ENCODE results near the gene MYO3B. TPM values are rescaled to one million over a fixed set of nuclear protein-coding genes. Genes with fewer than 3 reads are reported as not detected.

The MYO3B gene
- total RNA-seq, 1 donor from 2014 or later: 13.7 TPM

GRCh38 chr2:170369894-170370293, 191.9 kb downstream of the MYO3B start:
- Mint-ChIP-seq H3K27me3 (ENCODE audit: low read depth) (no peaks in the 10 kb centered on the region), H3K4me1 (ENCODE audit: low read depth) (peaks cover 86% of the 10 kb centered on the region), H3K36me3 (ENCODE audit: low read depth) (peaks cover 5% of the 10 kb centered on the region), H3K27ac (peak overlapping the region; percentile 86), H3K4me3 (ENCODE audit: low read depth) (peak overlapping the region; percentile 71), H3K9me3 (no peaks in the 10 kb centered on the region)
- no peak for DNase-seq (ENCODE audit: low spot score)
- intact Hi-C loops (cut with micrococcal nuclease): loop anchor here (1.0 to 10.0 kb wide), 4 partner anchors 8 to 1875 kb away; partner anchors contain the start of gene GORASP2

DNA sequence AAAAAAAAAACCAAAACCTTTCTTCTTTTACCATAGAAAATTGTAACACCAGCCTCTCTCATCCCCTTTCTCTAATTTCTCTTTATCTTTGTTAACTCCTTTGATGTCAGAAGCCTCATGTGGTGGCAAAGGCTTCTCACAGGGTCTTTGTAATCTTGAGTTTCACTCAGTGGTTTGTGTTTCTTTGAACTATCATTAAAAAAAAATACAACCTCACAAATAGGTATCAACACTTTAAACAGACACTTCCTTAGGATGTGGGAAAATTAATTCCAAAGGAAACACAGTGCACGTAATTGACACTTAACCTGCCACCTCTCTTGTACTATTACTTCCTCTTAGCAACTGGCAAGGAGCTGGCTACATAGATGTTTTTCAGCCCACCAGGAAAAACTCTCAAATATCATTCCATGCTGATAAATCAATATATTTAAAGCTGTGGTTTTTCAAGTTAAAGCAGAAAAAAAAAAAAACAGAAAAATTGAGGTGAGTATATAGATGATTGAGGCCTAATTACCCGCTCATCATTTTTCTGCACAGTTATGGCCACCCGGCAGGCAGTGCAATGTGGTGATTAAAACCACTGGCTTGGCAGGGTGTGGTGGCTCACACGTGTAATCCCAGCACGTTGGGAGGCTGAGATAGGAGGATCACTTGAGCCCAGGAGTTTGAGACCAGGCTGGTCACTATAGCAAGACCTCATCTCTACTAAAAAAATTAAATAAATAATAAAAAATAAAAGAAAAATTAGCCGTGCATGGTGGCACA, 193.5 kb downstream of the MYO3B start:
- DNase-seq (ENCODE audit: low spot score): no peak
- Mint-ChIP-seq H3K4me3 (ENCODE audit: low read depth) (peak overlapping the region; percentile 71), H3K4me1 (ENCODE audit: low read depth) (peaks cover 83% of the 10 kb centered on the region), H3K27me3 (ENCODE audit: low read depth) (no peaks in the 10 kb centered on the region), H3K27ac (peak overlapping the region; percentile 86), H3K36me3 (ENCODE audit: low read depth) (peaks cover 5% of the 10 kb centered on the region), H3K9me3 (no peaks in the 10 kb centered on the region)
- intact Hi-C loops (cut with micrococcal nuclease): no loop called here

DNA sequence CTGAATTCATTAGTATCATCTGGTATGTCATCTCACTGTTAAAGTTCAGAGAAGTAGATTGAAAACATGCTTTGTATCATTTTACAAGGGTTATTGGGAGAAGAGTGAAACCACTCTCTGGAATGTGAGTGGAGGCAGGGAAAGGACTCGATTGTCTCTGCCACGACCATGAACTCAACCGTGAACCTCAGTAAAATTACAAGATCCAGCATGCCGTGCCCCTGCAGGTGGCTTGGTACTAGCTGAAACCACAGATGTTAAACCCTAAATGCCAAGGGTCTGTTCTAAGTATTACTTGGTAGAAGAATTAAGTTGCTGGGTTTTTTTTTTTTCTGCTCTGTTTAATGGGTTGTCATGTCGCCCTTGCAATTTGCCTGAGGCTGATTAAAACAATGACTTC, 197.2 kb downstream of the MYO3B start:
- intact Hi-C loops (cut with micrococcal nuclease): no loop called here
- Mint-ChIP-seq H3K4me3 (ENCODE audit: low read depth) (no peak overlapping the region), H3K9me3 (no peaks in the 10 kb centered on the region), H3K27ac (peak overlapping the region; percentile 43), H3K4me1 (ENCODE audit: low read depth) (peaks cover 61% of the 10 kb centered on the region), H3K27me3 (ENCODE audit: low read depth) (no peaks in the 10 kb centered on the region), H3K36me3 (ENCODE audit: low read depth) (peaks cover 5% of the 10 kb centered on the region)
- no peak for DNase-seq (ENCODE audit: low spot score)

GRCh38 chr2:170377500-170378207, 199.7 kb downstream of the MYO3B start:
- no peaks in the 10 kb centered on the region for H3K9me3 Mint-ChIP-seq

GRCh38 chr2:170380267-170380666, 202.3 kb downstream of the MYO3B start:
- peaks cover 5% of the 10 kb centered on the region for H3K36me3 Mint-ChIP-seq (ENCODE audit: low read depth)
- DNase-seq (ENCODE audit: low spot score): no peak
- H3K27ac Mint-ChIP-seq: no peak overlapping the region
- no peaks in the 10 kb centered on the region for H3K9me3 Mint-ChIP-seq
- no peak overlapping the region for H3K4me3 Mint-ChIP-seq (ENCODE audit: low read depth)
- H3K4me1 Mint-ChIP-seq (ENCODE audit: low read depth): peaks cover 19% of the 10 kb centered on the region
- intact Hi-C loops (cut with micrococcal nuclease): no loop called here
- H3K27me3 Mint-ChIP-seq (ENCODE audit: low read depth): no peaks in the 10 kb centered on the region

More at GRCh38 chr2:170377500-170378207, 199.7 kb downstream of the MYO3B start:
- no peak for DNase-seq (ENCODE audit: low spot score)
- H3K4me1 Mint-ChIP-seq (ENCODE audit: low read depth): peaks cover 41% of the 10 kb centered on the region
- H3K27ac Mint-ChIP-seq: no peak overlapping the region
- intact Hi-C loops (cut with micrococcal nuclease): no loop called here
- no peak overlapping the region for H3K4me3 Mint-ChIP-seq (ENCODE audit: low read depth)
- no peaks in the 10 kb centered on the region for H3K27me3 Mint-ChIP-seq (ENCODE audit: low read depth)
- no peaks in the 10 kb centered on the region for H3K36me3 Mint-ChIP-seq (ENCODE audit: low read depth)

- Mint-ChIP-seq H3K27me3 (ENCODE audit: low read depth) (no peaks in the 10 kb centered on the region), H3K36me3 (ENCODE audit: low read depth) (peaks cover 9% of the 10 kb centered on the region), H3K4me1 (ENCODE audit: low read depth) (peaks cover 10% of the 10 kb centered on the region), H3K27ac (no peak overlapping the region), H3K4me3 (ENCODE audit: low read depth) (no peak overlapping the region), H3K9me3 (no peaks in the 10 kb centered on the region)
- no peak for DNase-seq (ENCODE audit: low spot score)
- intact Hi-C loops (cut with micrococcal nuclease): no loop called here
Measured at GRCh38 chr2:170381678-170382077, 203.7 kb downstream of the MYO3B start.

DNA sequence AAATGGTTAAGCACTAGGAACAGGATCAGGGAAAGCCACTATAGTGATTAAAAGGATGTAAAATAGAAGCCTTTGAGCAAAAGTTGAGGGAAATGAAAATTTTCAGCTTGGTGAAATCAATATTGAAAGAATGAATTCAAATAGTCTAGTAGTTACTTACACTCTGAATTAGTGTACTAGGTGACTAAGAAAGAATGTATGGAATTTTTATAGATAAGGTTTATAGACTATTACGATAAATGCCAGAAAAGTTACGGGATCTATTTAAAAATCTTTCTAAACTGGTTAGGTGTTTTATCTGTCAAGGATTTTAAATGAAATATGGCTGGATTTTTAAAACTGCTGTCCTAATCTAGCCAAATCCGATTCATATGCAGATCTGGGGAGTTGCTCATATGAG, 208.6 kb downstream of the MYO3B start:
- Mint-ChIP-seq H3K4me3 (ENCODE audit: low read depth) (no peak overlapping the region), H3K36me3 (ENCODE audit: low read depth) (peaks cover 15% of the 10 kb centered on the region), H3K9me3 (no peaks in the 10 kb centered on the region), H3K4me1 (ENCODE audit: low read depth) (peaks cover 10% of the 10 kb centered on the region), H3K27ac (no peak overlapping the region), H3K27me3 (ENCODE audit: low read depth) (no peaks in the 10 kb centered on the region)
- DNase-seq (ENCODE audit: low spot score): no peak
- intact Hi-C loops (cut with micrococcal nuclease): no loop called here

GRCh38 chr2:170391018-170391417, 213.1 kb downstream of the MYO3B start:
- Mint-ChIP-seq H3K27ac (no peak overlapping the region), H3K27me3 (ENCODE audit: low read depth) (peaks cover 6% of the 10 kb centered on the region), H3K4me3 (ENCODE audit: low read depth) (no peak overlapping the region), H3K36me3 (ENCODE audit: low read depth) (peaks cover 10% of the 10 kb centered on the region), H3K4me1 (ENCODE audit: low read depth) (peaks cover 14% of the 10 kb centered on the region), H3K9me3 (no peaks in the 10 kb centered on the region)
- intact Hi-C loops (cut with micrococcal nuclease): loop anchor here (10.0 kb wide), 1 partner anchor 156 kb away; no protein-coding TSS in a partner anchor
- DNase-seq (ENCODE audit: low spot score): no peak

- peaks cover 6% of the 10 kb centered on the region for H3K36me3 Mint-ChIP-seq (ENCODE audit: low read depth)
- H3K4me1 Mint-ChIP-seq (ENCODE audit: low read depth): peaks cover 18% of the 10 kb centered on the region
- H3K27me3 Mint-ChIP-seq (ENCODE audit: low read depth): peaks cover 6% of the 10 kb centered on the region
- no peak overlapping the region for H3K27ac Mint-ChIP-seq
- intact Hi-C loops (cut with micrococcal nuclease): loop anchor here (10.0 kb wide), 1 partner anchor 157 kb away; no protein-coding TSS in a partner anchor
- H3K9me3 Mint-ChIP-seq: no peaks in the 10 kb centered on the region
- no peak overlapping the region for H3K4me3 Mint-ChIP-seq (ENCODE audit: low read depth)
- DNase-seq (ENCODE audit: low spot score): no peak
Measured at GRCh38 chr2:170391697-170392096, 213.8 kb downstream of the MYO3B start.

DNA sequence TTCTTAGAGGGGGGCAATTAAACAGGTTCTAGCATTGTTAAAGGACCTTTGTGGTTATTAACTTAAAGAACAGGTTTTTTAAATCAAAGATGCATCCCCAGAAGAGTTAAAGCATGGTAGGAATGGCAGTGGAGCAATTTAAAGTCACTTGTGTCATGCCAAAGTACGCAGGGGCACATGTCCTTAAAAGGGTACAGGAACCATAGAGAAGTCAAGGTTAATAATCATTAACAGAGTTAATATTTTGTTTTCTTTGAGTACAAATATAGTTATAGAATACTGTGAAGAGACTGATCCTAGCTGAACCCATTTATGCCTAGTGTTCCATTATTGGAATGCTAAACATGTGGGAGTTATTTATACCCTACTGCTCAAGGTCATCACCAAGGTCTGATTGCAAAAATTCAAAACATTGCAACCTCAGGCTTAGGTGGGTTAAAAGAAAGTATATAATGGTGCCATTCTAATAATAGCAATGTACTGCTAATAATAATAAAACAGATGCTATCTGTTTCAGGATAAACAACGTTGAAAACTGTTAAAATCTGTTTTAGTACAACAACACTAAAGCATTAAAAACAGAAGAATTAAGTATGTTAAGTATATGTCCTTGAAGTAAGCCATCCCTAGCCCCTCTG, 216.0 kb downstream of the MYO3B start:
- no peak overlapping the region for H3K4me3 Mint-ChIP-seq (ENCODE audit: low read depth)
- peaks cover 3% of the 10 kb centered on the region for H3K36me3 Mint-ChIP-seq (ENCODE audit: low read depth)
- H3K27me3 Mint-ChIP-seq (ENCODE audit: low read depth): peaks cover 6% of the 10 kb centered on the region
- intact Hi-C loops (cut with micrococcal nuclease): loop anchor here (10.0 kb wide), 1 partner anchor 159 kb away; no protein-coding TSS in a partner anchor
- no peaks in the 10 kb centered on the region for H3K9me3 Mint-ChIP-seq
- H3K4me1 Mint-ChIP-seq (ENCODE audit: low read depth): peaks cover 20% of the 10 kb centered on the region
- no peak for DNase-seq (ENCODE audit: low spot score)
- H3K27ac Mint-ChIP-seq: no peak overlapping the region

- no peak overlapping the region for H3K27ac Mint-ChIP-seq
- no peak overlapping the region for H3K4me3 Mint-ChIP-seq (ENCODE audit: low read depth)
- no peaks in the 10 kb centered on the region for H3K9me3 Mint-ChIP-seq
- intact Hi-C loops (cut with micrococcal nuclease): loop anchor here (10.0 kb wide), 1 partner anchor 160 kb away; no protein-coding TSS in a partner anchor
- no peak for DNase-seq (ENCODE audit: low spot score)
- H3K27me3 Mint-ChIP-seq (ENCODE audit: low read depth): peaks cover 6% of the 10 kb centered on the region
- peaks cover 3% of the 10 kb centered on the region for H3K36me3 Mint-ChIP-seq (ENCODE audit: low read depth)
- H3K4me1 Mint-ChIP-seq (ENCODE audit: low read depth): peaks cover 20% of the 10 kb centered on the region
Measured at GRCh38 chr2:170394641-170395387, 216.9 kb downstream of the MYO3B start.

DNA sequence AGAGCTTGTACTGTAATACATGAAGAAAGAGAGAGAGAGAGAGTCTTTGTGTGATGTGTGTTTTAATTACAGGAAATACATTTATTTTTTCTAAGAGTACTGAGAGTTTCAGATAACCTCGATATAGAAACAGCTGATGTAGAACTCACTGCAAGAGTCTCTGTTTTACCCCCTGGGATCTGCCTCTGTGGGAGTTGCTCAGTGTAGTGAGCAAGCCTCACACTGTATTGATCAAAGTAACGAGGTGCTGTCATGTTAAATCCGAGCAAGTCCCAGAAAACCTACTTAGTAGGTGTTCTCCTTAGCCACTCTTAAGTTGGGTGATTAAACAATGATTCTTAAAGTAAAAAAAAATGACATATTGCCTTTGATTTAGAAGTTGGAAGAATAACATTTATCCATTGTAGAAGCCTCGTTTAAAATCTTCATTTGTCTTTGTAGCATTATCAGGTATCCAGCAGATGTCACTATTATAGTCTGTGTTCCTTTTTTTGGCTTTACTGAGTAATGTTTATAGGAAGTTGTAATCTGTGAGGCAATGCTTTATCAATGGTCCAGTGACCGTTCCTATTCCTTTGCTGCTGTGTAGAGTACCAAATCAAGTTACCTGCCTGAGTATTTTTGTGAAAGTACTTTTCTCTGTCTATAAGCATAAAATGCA, 219.0 kb downstream of the MYO3B start:
- no peaks in the 10 kb centered on the region for H3K36me3 Mint-ChIP-seq (ENCODE audit: low read depth)
- peaks cover 13% of the 10 kb centered on the region for H3K4me1 Mint-ChIP-seq (ENCODE audit: low read depth)
- intact Hi-C loops (cut with micrococcal nuclease): loop anchor here (1.0 to 10.0 kb wide), 2 partner anchors 162 to 415 kb away; no protein-coding TSS in a partner anchor
- no peak overlapping the region for H3K4me3 Mint-ChIP-seq (ENCODE audit: low read depth)
- peak overlapping the region; percentile 23 for H3K27ac Mint-ChIP-seq
- peaks cover 6% of the 10 kb centered on the region for H3K27me3 Mint-ChIP-seq (ENCODE audit: low read depth)
- no peak for DNase-seq (ENCODE audit: low spot score)
- no peaks in the 10 kb centered on the region for H3K9me3 Mint-ChIP-seq

Data from activated T-helper 2 cell treated with anti-CD3 and anti-CD28 coated beads, Interferon-gamma antibody, Interleukin-2, Interleukin-4, amounts not matched to agents 10 μg/mL and 5 μg/mL and 100 μg/mL, durations not matched to agents 14 hours and 24 hours and 36 hours (primary cell).